Measurements from ENCODE around the gene CLTC.

DNA sequence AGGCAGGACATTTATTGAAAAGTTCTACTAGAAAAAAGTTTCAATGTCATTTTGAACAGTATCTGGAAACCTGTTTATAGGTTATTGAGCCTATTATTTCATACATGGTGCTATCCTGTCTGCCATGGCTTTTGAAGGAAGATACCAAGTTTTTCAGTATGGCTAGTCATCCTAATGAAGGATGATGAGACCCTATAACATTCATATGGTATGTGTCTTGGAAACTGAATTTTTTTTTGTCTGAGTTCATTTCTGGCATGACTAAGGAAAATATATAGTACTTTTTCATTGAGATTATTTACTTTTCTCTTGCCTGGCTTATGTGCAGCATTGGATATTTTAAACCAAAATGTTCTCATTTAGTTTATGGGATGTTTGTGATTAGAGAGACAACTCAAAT, 30.2 kb downstream of the CLTC start:
- no peak for TF ChIP-seq EZH2 (IDR thresholded peaks at IDR 0.05; ENCODE audit: borderline replicate concordance, insufficient read depth, low read depth, low read length, poor library complexity, severe bottlenecking)
- TF ChIP-seq, protein P1, sequence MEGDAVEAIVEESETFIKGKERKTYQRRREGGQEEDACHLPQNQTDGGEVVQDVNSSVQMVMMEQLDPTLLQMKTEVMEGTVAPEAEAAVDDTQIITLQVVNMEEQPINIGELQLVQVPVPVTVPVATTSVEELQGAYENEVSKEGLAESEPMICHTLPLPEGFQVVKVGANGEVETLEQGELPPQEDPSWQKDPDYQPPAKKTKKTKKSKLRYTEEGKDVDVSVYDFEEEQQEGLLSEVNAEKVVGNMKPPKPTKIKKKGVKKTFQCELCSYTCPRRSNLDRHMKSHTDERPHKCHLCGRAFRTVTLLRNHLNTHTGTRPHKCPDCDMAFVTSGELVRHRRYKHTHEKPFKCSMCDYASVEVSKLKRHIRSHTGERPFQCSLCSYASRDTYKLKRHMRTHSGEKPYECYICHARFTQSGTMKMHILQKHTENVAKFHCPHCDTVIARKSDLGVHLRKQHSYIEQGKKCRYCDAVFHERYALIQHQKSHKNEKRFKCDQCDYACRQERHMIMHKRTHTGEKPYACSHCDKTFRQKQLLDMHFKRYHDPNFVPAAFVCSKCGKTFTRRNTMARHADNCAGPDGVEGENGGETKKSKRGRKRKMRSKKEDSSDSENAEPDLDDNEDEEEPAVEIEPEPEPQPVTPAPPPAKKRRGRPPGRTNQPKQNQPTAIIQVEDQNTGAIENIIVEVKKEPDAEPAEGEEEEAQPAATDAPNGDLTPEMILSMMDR (IDR thresholded peaks at IDR 0.05), result no peak
